Measurements from ENCODE around the gene EFL1.
A peak's percentile ranks its signal among the peaks of the same experiment; 100 is the strongest.
"Not testable (repeated sequence)": the region's sequence is repeated elsewhere in the genome, so short reads cannot be mapped to it uniquely, and the experiment has no call there.

The EFL1 gene

DNA sequence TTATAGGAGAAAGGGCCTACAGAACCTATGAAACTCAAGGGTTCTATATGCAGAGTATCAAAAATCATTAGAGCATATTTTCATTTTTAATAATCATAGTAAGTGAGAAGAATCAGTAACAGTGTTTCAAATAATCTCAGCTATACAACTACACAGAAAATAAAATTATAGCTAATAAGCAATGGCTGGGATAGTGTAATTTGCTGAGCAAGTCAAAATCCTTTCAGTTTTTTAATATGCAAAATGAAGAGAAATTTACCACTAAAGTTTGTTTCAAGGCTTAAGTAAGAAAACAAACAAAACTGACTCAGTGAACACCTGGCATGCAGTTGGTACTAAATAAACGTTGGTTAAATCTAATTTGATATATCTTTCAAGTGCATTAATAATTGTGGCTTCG, 66.2 kb downstream of the EFL1 start:
- TF ChIP-seq, protein P1, sequence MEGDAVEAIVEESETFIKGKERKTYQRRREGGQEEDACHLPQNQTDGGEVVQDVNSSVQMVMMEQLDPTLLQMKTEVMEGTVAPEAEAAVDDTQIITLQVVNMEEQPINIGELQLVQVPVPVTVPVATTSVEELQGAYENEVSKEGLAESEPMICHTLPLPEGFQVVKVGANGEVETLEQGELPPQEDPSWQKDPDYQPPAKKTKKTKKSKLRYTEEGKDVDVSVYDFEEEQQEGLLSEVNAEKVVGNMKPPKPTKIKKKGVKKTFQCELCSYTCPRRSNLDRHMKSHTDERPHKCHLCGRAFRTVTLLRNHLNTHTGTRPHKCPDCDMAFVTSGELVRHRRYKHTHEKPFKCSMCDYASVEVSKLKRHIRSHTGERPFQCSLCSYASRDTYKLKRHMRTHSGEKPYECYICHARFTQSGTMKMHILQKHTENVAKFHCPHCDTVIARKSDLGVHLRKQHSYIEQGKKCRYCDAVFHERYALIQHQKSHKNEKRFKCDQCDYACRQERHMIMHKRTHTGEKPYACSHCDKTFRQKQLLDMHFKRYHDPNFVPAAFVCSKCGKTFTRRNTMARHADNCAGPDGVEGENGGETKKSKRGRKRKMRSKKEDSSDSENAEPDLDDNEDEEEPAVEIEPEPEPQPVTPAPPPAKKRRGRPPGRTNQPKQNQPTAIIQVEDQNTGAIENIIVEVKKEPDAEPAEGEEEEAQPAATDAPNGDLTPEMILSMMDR (IDR thresholded peaks at IDR 0.05; ENCODE audit: extremely low read depth, insufficient read depth, missing control alignments) = no peak

DNA sequence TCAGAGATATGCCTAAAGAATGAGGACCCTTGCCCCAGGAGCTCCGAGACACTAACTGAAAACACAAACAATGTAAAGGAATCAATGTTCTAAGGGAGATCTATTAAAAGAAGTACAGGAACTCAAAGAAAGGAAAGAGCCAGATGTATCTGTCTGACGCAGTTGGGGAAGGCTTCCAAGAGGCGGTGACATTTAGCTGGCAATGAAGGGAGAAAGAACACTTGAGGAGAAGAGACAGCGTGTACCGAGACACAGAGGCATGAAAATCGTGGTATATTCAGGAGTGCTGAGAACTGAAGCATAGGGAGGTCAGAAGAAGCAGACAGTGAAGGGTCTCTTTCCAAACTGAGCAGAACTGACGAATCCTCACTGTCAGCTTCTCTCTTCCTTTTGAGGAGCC, 66.7 kb downstream of the EFL1 start:
- DNase-seq (ENCODE audit: low spot score); in situ Hi-C loops (cut with MboI; ENCODE audit: low pct_unique_long_range_greater_than_20kb, low sequenced_read_pairs, unreplicated experiment): not testable (repeated sequence)

More for the DNA sequence above, 66.2 kb downstream of the EFL1 start:
- in situ Hi-C loops (cut with MboI; ENCODE audit: low pct_unique_long_range_greater_than_20kb, low sequenced_read_pairs, unreplicated experiment) = no loop called here
- no peak for DNase-seq (ENCODE audit: low spot score)

DNA sequence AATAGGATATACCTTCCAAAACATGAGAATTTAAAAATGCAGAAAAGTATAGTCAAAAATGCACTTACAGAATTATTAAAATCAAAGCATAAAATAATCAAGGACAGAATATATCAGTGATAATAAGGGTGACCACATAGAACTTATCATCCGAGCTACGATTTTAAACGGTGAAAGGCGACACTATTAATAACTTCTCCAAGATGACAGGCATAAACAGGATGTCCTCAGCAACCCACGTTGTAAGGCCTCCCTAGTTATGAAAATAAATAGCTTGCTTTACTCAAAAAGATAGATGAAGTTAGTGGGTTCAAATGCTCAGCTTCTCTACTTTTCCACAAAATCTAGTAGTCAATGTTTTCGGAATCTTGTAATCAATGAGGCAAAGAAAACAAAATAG, 68.0 kb downstream of the EFL1 start:
- DNase-seq (ENCODE audit: low spot score); in situ Hi-C loops (cut with MboI; ENCODE audit: low pct_unique_long_range_greater_than_20kb, low sequenced_read_pairs, unreplicated experiment): not testable (repeated sequence)

DNA sequence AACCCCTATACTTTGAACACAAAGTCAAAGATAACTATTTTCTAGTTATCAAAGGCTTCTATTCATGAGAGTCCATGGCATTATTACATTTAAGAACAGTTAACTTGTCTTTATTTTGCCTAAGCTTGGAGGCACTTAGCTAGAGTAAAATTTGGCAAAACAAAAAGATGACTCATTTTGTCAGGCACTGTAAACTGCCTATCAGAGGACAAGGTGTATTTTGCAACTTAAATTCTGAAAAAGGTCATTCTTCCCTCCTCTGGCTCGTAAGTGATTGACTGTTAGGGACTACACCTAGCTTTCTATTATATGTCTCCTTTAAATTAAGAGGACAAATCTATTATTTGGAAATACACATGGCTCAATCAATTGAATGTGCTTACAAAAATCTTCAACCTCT, 69.1 kb downstream of the EFL1 start:
- in situ Hi-C loops (cut with MboI; ENCODE audit: low pct_unique_long_range_greater_than_20kb, low sequenced_read_pairs, unreplicated experiment); DNase-seq (ENCODE audit: low spot score): not testable (repeated sequence)

DNA sequence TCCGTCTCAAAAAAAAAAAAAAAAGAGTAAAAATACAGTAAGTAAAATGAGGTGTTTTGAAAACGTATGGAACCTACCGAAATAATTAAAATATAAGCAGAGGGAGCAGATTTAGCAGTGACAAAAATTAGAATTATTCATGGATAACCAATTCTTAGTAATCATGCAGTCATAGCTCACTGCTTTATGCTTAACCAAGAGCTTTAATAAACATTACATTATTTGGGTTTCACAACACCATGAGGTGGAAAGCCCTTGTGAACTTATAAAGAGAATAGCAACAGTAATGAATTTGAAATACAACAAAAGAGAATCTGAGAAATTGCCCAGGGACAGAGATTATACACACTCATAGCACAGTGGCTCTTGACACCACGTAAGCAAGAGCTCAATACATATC, 70.1 kb downstream of the EFL1 start:
- DNase-seq (ENCODE audit: low spot score); in situ Hi-C loops (cut with MboI; ENCODE audit: low pct_unique_long_range_greater_than_20kb, low sequenced_read_pairs, unreplicated experiment): not testable (repeated sequence)

DNA sequence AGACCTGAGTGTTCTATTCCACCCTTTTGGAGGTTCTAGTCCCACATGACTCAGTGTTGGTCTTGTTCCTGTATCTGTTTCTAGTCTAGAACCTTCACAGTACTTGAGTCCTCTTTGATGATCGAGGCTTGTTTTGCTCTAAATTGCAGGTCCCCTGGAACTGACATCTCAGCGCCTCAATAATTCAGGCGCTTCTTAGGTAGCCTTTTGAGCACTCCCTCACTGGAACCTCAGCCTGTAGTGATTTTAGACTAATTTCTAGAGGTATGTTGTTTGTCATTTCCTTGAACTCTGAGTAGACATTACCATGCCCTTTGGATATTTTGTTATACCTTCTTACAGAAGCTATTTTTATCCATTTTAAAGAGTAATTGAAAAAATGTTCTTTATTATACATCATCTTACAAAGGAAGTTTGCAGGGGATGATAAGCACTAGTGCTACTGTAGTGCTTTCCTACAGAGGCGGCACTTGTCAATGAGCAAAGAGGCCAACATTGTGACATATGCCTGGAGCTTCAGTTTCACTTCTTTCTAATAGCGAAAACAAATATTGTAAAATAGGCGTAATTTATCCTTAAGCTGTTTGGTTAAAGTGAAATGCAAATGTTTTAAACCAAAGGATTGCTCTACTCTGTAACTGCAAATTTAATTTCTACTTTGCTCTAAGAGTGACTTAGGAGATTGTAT, 75.7 kb downstream of the EFL1 start:
- TF ChIP-seq, protein P1 (IDR thresholded peaks at IDR 0.05; ENCODE audit: extremely low read depth, insufficient read depth, missing control alignments) = no peak
- in situ Hi-C loops (cut with MboI; ENCODE audit: low pct_unique_long_range_greater_than_20kb, low sequenced_read_pairs, unreplicated experiment) = no loop called here
- peak; percentile 36 for DNase-seq (ENCODE audit: low spot score)

DNA sequence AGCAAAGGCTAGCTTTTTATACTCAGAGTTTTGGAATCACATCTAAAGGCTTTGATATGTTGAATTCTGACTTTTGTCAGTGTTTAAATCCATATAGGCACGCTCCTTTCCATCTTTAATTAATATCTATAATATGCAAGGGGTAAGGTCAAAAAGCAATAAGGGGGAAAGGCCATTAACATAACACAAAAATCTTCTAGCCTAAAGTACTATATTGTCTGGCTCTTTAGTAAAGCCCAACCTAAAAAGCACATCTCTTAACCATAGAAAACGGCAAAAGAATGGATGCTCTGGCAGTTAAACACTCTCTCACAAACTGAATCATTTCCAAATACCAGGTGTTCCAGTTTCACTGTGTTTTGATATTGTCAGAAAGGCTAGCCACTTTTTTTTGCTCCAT, 76.4 kb downstream of the EFL1 start:
- in situ Hi-C loops (cut with MboI; ENCODE audit: low pct_unique_long_range_greater_than_20kb, low sequenced_read_pairs, unreplicated experiment) = no loop called here
- TF ChIP-seq, protein P1 (IDR thresholded peaks at IDR 0.05; ENCODE audit: extremely low read depth, insufficient read depth, missing control alignments) = no peak

DNA sequence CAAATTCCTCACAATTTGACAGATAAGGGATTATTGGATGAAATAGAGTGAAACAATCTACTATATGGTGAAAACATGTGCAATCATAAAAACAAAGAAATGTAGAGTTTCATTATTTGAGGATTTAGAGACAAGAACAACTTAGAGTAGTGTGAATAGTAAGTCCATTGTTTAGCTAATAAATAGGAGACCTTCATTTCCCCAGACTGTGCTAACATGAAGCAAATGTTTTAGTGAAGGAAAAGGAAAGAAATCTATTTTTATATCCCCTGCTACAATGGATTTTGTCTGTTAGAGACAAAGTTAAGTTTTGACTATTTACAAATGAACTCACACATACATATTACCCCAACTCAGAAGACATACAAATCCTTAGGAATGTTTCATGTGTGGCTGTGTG, 77.8 kb downstream of the EFL1 start:
- DNase-seq (ENCODE audit: low spot score) = no peak
- in situ Hi-C loops (cut with MboI; ENCODE audit: low pct_unique_long_range_greater_than_20kb, low sequenced_read_pairs, unreplicated experiment) = no loop called here
- TF ChIP-seq, protein P1 (IDR thresholded peaks at IDR 0.05; ENCODE audit: extremely low read depth, insufficient read depth, missing control alignments) = no peak

More for the DNA sequence above, 76.4 kb downstream of the EFL1 start:
- no peak for DNase-seq (ENCODE audit: low spot score)

DNA sequence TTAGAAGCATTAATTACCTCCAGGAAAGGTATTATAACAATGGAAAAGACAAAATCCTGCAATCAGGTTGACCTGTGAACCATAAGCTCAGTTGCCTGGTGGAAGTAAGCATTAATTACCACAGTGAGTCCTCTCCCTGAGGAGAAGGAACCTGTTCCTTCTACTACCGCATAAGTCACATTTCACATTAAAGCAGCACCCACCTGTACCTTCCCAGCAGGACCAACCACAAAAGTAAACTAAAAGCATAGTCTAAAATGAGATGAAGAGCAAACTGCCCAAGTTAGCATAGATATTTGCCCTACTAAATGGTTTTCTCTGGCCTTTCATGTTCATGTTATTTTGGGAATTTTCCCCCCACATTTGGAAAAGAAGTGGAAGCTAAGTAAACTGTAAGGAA, 78.2 kb downstream of the EFL1 start:
- in situ Hi-C loops (cut with MboI; ENCODE audit: low pct_unique_long_range_greater_than_20kb, low sequenced_read_pairs, unreplicated experiment) = no loop called here
- TF ChIP-seq, protein P1 (IDR thresholded peaks at IDR 0.05; ENCODE audit: extremely low read depth, insufficient read depth, missing control alignments) = no peak
- no peak for DNase-seq (ENCODE audit: low spot score)

Data from GM13977 (cell line).